ENCODE measurements around the gene ANKRD12. TPM values are rescaled to one million over a fixed set of nuclear protein-coding genes. Genes with fewer than 3 reads are reported as not detected.
A peak's percentile ranks its signal among the peaks of the same experiment; 100 is the strongest.

The ANKRD12 gene
- total RNA-seq, 1 experiment from 2014 or later, result 19.1 TPM

GRCh38 chr18:9095297-9096006 is 41.1 kb upstream of the ANKRD12 start:
- no TSS peak for BruUV-seq (replicated peaks)
- POLR2A ChIA-PET (ENCODE audit: unreplicated experiment), result interaction anchor here (0.5 kb wide), 1 partner anchor 802 kb away, joined by 5 read pairs; no protein-coding TSS in a partner anchor
- peak overlapping the region; percentile 53 for H3K4me2 ChIP-seq (ENCODE audit: low read length)

DNA sequence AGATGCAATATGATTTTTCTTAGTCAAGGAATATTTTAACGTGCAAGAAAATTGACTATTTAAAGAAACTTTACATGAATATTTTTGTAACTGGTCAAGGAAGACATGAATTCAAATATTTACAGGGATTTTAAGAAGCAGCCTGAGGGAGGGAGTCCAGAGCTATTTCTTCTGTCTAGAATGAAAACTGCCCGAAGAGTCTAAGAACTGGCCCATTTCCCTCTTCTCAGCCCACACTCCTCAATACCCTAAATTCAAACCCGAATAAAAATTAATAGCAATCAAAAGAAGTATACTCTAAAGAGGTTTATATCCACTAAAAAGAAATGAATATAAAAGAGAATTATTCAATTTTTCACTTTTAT is 40.6 kb upstream of the ANKRD12 start:
- ATAC-seq (no peak), DNase-seq (no peak)
- ChIA-PET CTCF (no interaction called here), POLR2A (ENCODE audit: unreplicated experiment) (no interaction called here)
- intact Hi-C loops (cut with micrococcal nuclease), result no loop called here
- no TSS peak for BruUV-seq (replicated peaks)
- TF ChIP-seq EZH2phosphoT487 (IDR thresholded peaks at IDR 0.05; ENCODE audit: borderline replicate concordance, low read length) (no peak), EZH2 (IDR thresholded peaks at IDR 0.05; ENCODE audit: low read length, unreplicated experiment) (no peak)
- TF ChIP-seq, protein P1, sequence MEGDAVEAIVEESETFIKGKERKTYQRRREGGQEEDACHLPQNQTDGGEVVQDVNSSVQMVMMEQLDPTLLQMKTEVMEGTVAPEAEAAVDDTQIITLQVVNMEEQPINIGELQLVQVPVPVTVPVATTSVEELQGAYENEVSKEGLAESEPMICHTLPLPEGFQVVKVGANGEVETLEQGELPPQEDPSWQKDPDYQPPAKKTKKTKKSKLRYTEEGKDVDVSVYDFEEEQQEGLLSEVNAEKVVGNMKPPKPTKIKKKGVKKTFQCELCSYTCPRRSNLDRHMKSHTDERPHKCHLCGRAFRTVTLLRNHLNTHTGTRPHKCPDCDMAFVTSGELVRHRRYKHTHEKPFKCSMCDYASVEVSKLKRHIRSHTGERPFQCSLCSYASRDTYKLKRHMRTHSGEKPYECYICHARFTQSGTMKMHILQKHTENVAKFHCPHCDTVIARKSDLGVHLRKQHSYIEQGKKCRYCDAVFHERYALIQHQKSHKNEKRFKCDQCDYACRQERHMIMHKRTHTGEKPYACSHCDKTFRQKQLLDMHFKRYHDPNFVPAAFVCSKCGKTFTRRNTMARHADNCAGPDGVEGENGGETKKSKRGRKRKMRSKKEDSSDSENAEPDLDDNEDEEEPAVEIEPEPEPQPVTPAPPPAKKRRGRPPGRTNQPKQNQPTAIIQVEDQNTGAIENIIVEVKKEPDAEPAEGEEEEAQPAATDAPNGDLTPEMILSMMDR (conservative IDR thresholded peaks at IDR 0.05; ENCODE audit: low read depth, low read length), result no peak
- Histone ChIP-seq H3K27ac (ENCODE audit: low read length) (peak overlapping the region; percentile 88; the same call in 1 of the 2 replicates), H3K4me2 (ENCODE audit: low read length) (no peak overlapping the region), H3K4me3 (ENCODE audit: low read length) (no peak overlapping the region), H2AFZ (ENCODE audit: low read length) (no peak overlapping the region), H3K9ac (ENCODE audit: low read length) (no peak overlapping the region), H4K20me1 (ENCODE audit: low read length) (no peaks in the 10 kb centered on the region), H3K79me2 (ENCODE audit: low read length) (no peaks in the 10 kb centered on the region), H3K9me3 (ENCODE audit: low read length) (no peaks in the 10 kb centered on the region), H3K36me3 (ENCODE audit: low read depth, low read length) (no peaks in the 10 kb centered on the region), H3K9me2 (replicated peaks; ENCODE audit: low read length) (no peaks in the 10 kb centered on the region), H3F3A (ENCODE audit: low read length, unreplicated experiment) (no peaks in the 10 kb centered on the region), H3K27me3 (ENCODE audit: low read length) (no peaks in the 10 kb centered on the region), H3K4me1 (ENCODE audit: insufficient read depth, low read length) (peaks cover 35% of the 10 kb centered on the region)

More at GRCh38 chr18:9095297-9096006, 41.1 kb upstream of the ANKRD12 start:
- Histone ChIP-seq H3K9me3 (ENCODE audit: low read length) (no peaks in the 10 kb centered on the region), H3F3A (ENCODE audit: low read length, unreplicated experiment) (no peaks in the 10 kb centered on the region), H2AFZ (ENCODE audit: low read length) (no peak overlapping the region), H3K9ac (ENCODE audit: low read length) (peak overlapping the region; percentile 19), H4K20me1 (ENCODE audit: low read length) (no peaks in the 10 kb centered on the region), H3K27ac (ENCODE audit: low read length) (peak overlapping the region; percentile 88), H3K36me3 (ENCODE audit: low read depth, low read length) (no peaks in the 10 kb centered on the region), H3K9me2 (replicated peaks; ENCODE audit: low read length) (no peaks in the 10 kb centered on the region), H3K27me3 (ENCODE audit: low read length) (no peaks in the 10 kb centered on the region), H3K79me2 (ENCODE audit: low read length) (no peaks in the 10 kb centered on the region), H3K4me3 (ENCODE audit: low read length) (no peak overlapping the region), H3K4me1 (ENCODE audit: insufficient read depth, low read length) (peaks cover 30% of the 10 kb centered on the region)
- CTCF ChIA-PET, result interaction anchor here (1.0 kb wide), 1 partner anchor 9 kb away, joined by 4 read pairs; no protein-coding TSS in a partner anchor
- no peak for ATAC-seq
- DNase-seq, result no peak
- TF ChIP-seq, protein P1 (conservative IDR thresholded peaks at IDR 0.05; ENCODE audit: low read depth, low read length), result no peak
- no peak for TF ChIP-seq EZH2phosphoT487 (IDR thresholded peaks at IDR 0.05; ENCODE audit: borderline replicate concordance, low read length)
- TF ChIP-seq EZH2 (IDR thresholded peaks at IDR 0.05; ENCODE audit: low read length, unreplicated experiment), result no peak
- intact Hi-C loops (cut with micrococcal nuclease), result loop anchor here (2.0 kb wide), 1 partner anchor 41 kb away; the partner anchor contains the start of gene ANKRD12

GRCh38 chr18:9096685-9097084 is 39.9 kb upstream of the ANKRD12 start:
- no peaks in the 10 kb centered on the region for H3K9me3 ChIP-seq (ENCODE audit: low read length)
- no peaks in the 10 kb centered on the region for H3F3A ChIP-seq (ENCODE audit: low read length, unreplicated experiment)
- H3K79me2 ChIP-seq (ENCODE audit: low read length), result no peaks in the 10 kb centered on the region
- BruUV-seq (replicated peaks), result no TSS peak
- H4K20me1 ChIP-seq (ENCODE audit: low read length), result no peaks in the 10 kb centered on the region
- no peak overlapping the region for H3K27ac ChIP-seq (ENCODE audit: low read length)
- ATAC-seq (no peak), DNase-seq (no peak)
- intact Hi-C loops (cut with micrococcal nuclease), result no loop called here
- ChIA-PET POLR2A (ENCODE audit: unreplicated experiment) (no interaction called here), CTCF (no interaction called here)
- no peak overlapping the region for H3K9ac ChIP-seq (ENCODE audit: low read length)
- H3K4me2 ChIP-seq (ENCODE audit: low read length), result no peak overlapping the region
- no peaks in the 10 kb centered on the region for H3K27me3 ChIP-seq (ENCODE audit: low read length)
- 0 out of 2 replicates have a peak overlapping the region, but pooled peaks have one; percentile 9 for H2AFZ ChIP-seq (ENCODE audit: low read length)
- H3K4me1 ChIP-seq (ENCODE audit: insufficient read depth, low read length), result peaks cover 39% of the 10 kb centered on the region
- TF ChIP-seq, protein P1 (conservative IDR thresholded peaks at IDR 0.05; ENCODE audit: low read depth, low read length), result no peak
- TF ChIP-seq EZH2phosphoT487 (IDR thresholded peaks at IDR 0.05; ENCODE audit: borderline replicate concordance, low read length), result no peak
- TF ChIP-seq EZH2 (IDR thresholded peaks at IDR 0.05; ENCODE audit: low read length, unreplicated experiment), result no peak
- no peaks in the 10 kb centered on the region for H3K36me3 ChIP-seq (ENCODE audit: low read depth, low read length)
- H3K4me3 ChIP-seq (ENCODE audit: low read length), result no peak overlapping the region
- no peaks in the 10 kb centered on the region for H3K9me2 ChIP-seq (replicated peaks; ENCODE audit: low read length)
